MM.1S (cell line): ENCODE results near the gene CDH4.

ENCODE experiments used
- DNase-seq: peaks from one replicate; pipeline ENCODE4 v3.0.0-alpha.2; 2015
- H2AFZ ChIP-seq: fragments of 300-600 bp; sonication (generic); 2 replicates; pipeline ENCODE4 v1.6.0; 2016; ENCODE audit warnings: antibody characterized with exemption, low read length
- H3F3A ChIP-seq: fragments of 300-600 bp; sonication (generic); 2 replicates; pipeline ENCODE4 v1.6.1; 2016; ENCODE audit warnings: mild to moderate bottlenecking, antibody characterized with exemption, low read length, moderate library complexity, mixed read lengths; ENCODE audit not compliant: insufficient read depth
- H3K27ac ChIP-seq: fragments of 300-600 bp; sonication (generic); 2 replicates; pipeline ENCODE4 v1.5.1; 2016; ENCODE audit warnings: mild to moderate bottlenecking, low read length
- H3K27me3 ChIP-seq: fragments of 300-600 bp; sonication (generic); replicated peaks from 2 replicates; pipeline ENCODE4 v1.6.0; 2016; ENCODE audit warnings: low read length; ENCODE audit not compliant: insufficient read depth
- H3K36me3 ChIP-seq: fragments of 300-600 bp; sonication (generic); replicated peaks from 2 replicates; pipeline ENCODE4 v1.6.1; 2016; ENCODE audit warnings: mild to moderate bottlenecking, low read length, mixed read lengths; ENCODE audit not compliant: insufficient read depth
- H3K4me1 ChIP-seq: fragments of 300-600 bp; sonication (generic); 2 replicates; pipeline ENCODE4 v1.6.1; 2016; ENCODE audit warnings: low read length, mixed read lengths
- H3K4me2 ChIP-seq: fragments of 300-600 bp; sonication (generic); 2 replicates; pipeline ENCODE4 v1.6.0; 2016; ENCODE audit warnings: low read depth, low read length
- H3K4me3 ChIP-seq: fragments of 300-600 bp; sonication (generic); 2 replicates; pipeline ENCODE4 v1.5.1; 2016; ENCODE audit warnings: low read length, mixed read lengths
- H3K79me2 ChIP-seq: fragments of 300-600 bp; sonication (generic); 2 replicates; pipeline ENCODE4 v1.6.1; 2016; ENCODE audit warnings: mixed run types, low read length, mixed read lengths
- H3K9ac ChIP-seq: fragments of 300-600 bp; sonication (generic); 2 replicates; pipeline ENCODE4 v1.6.1; 2016; ENCODE audit warnings: low read length, mixed read lengths
- H3K9me2 ChIP-seq: fragments of 300-600 bp; sonication (generic); replicated peaks from 2 replicates; pipeline ENCODE4 v1.6.1; 2016; ENCODE audit warnings: mild to moderate bottlenecking, low read length, mixed read lengths; ENCODE audit not compliant: insufficient read depth
- H3K9me3 ChIP-seq: fragments of 300-600 bp; sonication (generic); replicated peaks from 2 replicates; pipeline ENCODE4 v1.6.1; 2016; ENCODE audit warnings: mild to moderate bottlenecking, low read length, mixed read lengths; ENCODE audit not compliant: insufficient read depth
- H4K20me1 ChIP-seq: fragments of 300-600 bp; sonication (generic); 2 replicates; pipeline ENCODE4 v1.6.1; 2016; ENCODE audit warnings: mild to moderate bottlenecking, low read length, moderate library complexity, mixed read lengths; ENCODE audit not compliant: insufficient read depth
- CTCF ChIP-seq: fragments of 300-600 bp; sonication (generic); IDR thresholded peaks from 2 replicates; pipeline ENCODE4 v1.5.1; 2016; ENCODE audit warnings: antibody characterized with exemption, low read length, mixed read lengths
- EZH2 ChIP-seq: fragments of 300-600 bp; sonication (generic); optimal IDR thresholded peaks from 2 replicates; pipeline ENCODE3; 2017; ENCODE audit warnings: low read depth, mild to moderate bottlenecking, antibody characterized with exemption, low read length, mixed read lengths
- EZH2phosphoT487 ChIP-seq: fragments of 300-600 bp; sonication (generic); IDR thresholded peaks from 2 replicates; pipeline ENCODE4 v1.6.1; 2018; ENCODE audit warnings: antibody characterized with exemption, low read length

Gene CDH4

DNA sequence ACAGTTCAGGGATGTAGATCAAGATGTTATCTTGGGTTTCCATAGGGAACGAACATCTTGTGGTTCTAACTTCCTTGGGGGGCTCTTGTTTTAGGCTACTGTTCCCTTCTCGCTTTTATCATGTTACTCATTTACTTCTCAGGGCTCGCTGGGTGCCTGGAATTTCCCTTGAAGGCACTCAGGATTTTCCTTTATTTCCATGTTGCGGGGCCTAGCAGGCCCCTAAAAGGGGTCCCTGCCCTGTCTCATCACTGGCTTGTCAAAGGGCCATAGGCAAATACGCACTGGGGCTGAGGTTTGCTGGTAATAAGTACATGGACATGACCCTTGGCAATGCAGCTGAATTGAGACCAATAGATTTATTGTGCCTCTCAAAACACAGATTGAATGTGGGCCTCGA lies 262.3 kb downstream of the CDH4 start:
- Histone ChIP-seq H2AFZ (no peak overlapping the region), H3K9me2 (no peaks in the 10 kb centered on the region), H3K9ac (no peak overlapping the region), H3K36me3 (no peaks in the 10 kb centered on the region), H3K4me1 (no peaks in the 10 kb centered on the region), H4K20me1 (no peaks in the 10 kb centered on the region), H3K4me2 (no peak overlapping the region), H3F3A (no peaks in the 10 kb centered on the region), H3K27ac (no peak overlapping the region), H3K4me3 (no peak overlapping the region), H3K9me3 (no peaks in the 10 kb centered on the region), H3K27me3 (peaks cover 90% of the 10 kb centered on the region), H3K79me2 (no peaks in the 10 kb centered on the region)
- DNase-seq: no peak
- TF ChIP-seq CTCF: no peak

- Histone ChIP-seq H3K4me3 (no peak overlapping the region), H3K9ac (no peak overlapping the region), H3K4me1 (no peaks in the 10 kb centered on the region), H3K9me2 (no peaks in the 10 kb centered on the region), H3K36me3 (no peaks in the 10 kb centered on the region), H3K27ac (no peak overlapping the region), H3K4me2 (no peak overlapping the region), H4K20me1 (no peaks in the 10 kb centered on the region), H3K27me3 (peaks cover 90% of the 10 kb centered on the region), H3K79me2 (no peaks in the 10 kb centered on the region), H2AFZ (no peak overlapping the region), H3F3A (no peaks in the 10 kb centered on the region), H3K9me3 (no peaks in the 10 kb centered on the region)
- no peak for DNase-seq
- TF ChIP-seq CTCF (no peak), EZH2 (no peak)
Observed at GRCh38 chr20:61514805-61515505, 262.9 kb downstream of the CDH4 start.

DNA sequence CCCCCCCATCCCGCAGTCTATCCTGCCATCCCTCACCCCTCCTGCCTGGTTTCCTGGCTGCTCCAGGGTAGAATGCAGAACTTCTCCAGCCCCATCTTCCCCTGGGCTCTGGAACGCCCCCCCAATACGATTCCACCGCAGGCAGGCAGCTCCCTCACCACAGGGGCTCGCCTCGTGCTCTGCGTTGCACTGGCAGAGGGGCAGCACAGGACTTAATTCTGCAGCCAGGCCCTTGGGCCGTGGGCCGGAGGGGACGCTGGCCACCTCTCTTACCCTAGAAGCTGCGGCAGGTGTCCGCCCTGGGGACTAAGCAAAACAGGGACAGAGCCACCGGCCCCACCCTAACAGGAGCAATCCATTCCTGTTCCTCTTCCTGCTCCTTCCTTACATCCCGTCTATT lies 263.9 kb downstream of the CDH4 start:
- no peak overlapping the region for H2AFZ ChIP-seq
- H3K27me3 ChIP-seq: peaks cover 92% of the 10 kb centered on the region

More for the DNA sequence above, 263.9 kb downstream of the CDH4 start:
- no peaks in the 10 kb centered on the region for H3K36me3 ChIP-seq
- H3K4me3 ChIP-seq: no peak overlapping the region
- no peak overlapping the region for H3K9ac ChIP-seq
- H3K4me2 ChIP-seq: no peak overlapping the region
- H3K9me3 ChIP-seq: no peaks in the 10 kb centered on the region
- H3K27ac ChIP-seq: no peak overlapping the region
- H3F3A ChIP-seq: no peaks in the 10 kb centered on the region
- DNase-seq: no peak
- H3K4me1 ChIP-seq: no peaks in the 10 kb centered on the region
- no peaks in the 10 kb centered on the region for H3K79me2 ChIP-seq
- TF ChIP-seq EZH2 (no peak), EZH2phosphoT487 (no peak), CTCF (no peak)
- no peaks in the 10 kb centered on the region for H4K20me1 ChIP-seq
- H3K9me2 ChIP-seq: no peaks in the 10 kb centered on the region
